GM12873 (cell line): ENCODE data around the gene ATP6V1B1.
A peak's percentile ranks its signal among the peaks of the same experiment; 100 is the strongest.

Source experiments
- CTCF ChIP-seq: IDR thresholded peaks from 2 replicates; pipeline ENCODE4 v1.5.1; 2012; ENCODE audit warnings: low read depth, mild to moderate bottlenecking, moderate library complexity, low read length, control low read depth; ENCODE audit not compliant: insufficient read depth; ENCODE audit errors: missing control alignments

Gene ATP6V1B1

GRCh38 chr2:70923378-70924015 is 12.2 kb upstream of the ATP6V1B1 start:
- peak; percentile 50 for TF ChIP-seq CTCF

DNA sequence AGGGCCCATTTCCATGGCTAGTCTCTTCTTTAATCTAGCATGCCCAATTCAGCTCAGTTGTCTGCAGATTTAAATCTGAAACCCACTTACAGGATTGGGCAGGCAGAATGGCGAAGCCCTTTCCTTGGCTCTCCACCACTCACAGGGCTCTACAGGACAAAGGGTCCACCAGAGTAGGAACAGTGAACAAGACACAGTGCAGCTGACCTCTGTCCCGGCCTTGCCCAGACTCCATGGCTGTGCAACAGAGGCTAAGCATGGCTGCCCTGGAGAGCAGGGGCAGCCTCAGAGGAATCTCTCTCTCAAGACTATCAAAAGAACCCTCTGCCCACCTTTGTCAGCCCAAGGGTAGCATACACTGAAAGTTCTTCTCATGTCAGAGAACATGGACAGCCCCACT is 9.7 kb upstream of the ATP6V1B1 start:
- no peak for TF ChIP-seq CTCF

- TF ChIP-seq CTCF: no peak
Measured at GRCh38 chr2:70927138-70927537, 8.6 kb upstream of the ATP6V1B1 start.

GRCh38 chr2:70927641-70928040 is 8.1 kb upstream of the ATP6V1B1 start:
- TF ChIP-seq CTCF: no peak

DNA sequence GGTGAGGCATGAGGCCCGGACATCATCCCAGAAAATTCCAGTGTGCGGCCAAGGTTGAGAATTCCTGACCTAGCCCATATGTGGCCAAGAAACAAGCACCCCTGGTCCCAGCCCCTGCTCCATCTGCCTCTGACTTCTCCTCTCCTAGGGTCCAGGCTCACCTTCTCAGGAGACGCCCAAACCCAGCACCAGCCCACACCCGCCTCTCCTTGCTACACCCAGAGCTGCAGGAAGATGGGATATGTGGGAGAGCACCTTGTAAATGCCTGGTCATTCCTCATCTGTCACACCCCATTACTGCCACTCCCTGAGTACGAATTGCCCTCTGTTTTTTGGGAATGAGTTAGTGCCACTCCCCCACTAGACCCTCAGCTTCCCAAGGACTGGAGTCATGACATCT is 7.3 kb upstream of the ATP6V1B1 start:
- no peak for TF ChIP-seq CTCF

DNA sequence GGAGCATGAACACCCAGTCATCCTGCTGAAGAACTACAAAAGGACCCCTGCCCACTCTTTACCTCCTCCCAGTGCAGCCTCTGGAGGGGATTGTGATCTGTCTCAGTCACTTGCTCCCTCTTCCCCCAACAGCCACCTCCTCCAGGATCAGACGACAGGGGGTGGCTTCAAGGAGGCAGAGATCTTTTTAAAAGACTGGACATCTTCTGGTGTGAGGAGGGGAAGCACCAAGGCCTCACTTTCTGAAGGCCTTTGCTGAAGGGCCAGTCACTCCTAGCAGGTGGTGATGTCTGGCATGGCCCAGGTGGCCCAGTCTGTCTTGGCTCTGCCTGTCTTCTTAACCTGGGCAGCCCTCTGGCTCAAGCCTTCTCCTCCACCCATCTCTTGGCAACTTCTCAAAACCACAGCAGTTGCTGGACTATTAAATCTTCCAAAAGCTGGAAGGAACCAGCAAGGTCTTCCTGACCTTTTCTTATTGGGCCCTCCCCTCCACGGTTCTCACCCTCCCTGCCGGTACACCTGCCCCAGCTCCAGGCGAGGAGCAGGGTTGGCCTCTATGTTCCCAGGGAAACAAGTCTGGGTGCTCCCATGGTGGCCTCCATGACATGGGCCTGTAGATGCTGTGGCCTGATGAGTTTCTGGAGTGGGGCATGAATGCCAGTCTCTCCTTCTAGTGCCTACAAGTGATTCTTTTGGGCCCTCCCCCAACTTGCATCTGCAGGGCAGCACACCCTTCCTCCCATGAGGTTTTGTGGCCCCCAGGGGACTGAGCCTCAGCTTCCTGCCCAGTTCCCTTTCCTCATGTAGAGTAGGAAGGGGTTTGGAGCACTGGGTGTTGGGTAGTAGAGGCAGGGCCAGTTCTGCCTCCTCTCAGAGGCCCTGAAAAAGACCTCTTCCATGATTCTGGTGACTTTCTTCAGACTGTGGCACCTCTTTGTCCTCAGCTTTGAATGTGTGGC is 5.0 kb upstream of the ATP6V1B1 start:
- TF ChIP-seq CTCF: no peak

DNA sequence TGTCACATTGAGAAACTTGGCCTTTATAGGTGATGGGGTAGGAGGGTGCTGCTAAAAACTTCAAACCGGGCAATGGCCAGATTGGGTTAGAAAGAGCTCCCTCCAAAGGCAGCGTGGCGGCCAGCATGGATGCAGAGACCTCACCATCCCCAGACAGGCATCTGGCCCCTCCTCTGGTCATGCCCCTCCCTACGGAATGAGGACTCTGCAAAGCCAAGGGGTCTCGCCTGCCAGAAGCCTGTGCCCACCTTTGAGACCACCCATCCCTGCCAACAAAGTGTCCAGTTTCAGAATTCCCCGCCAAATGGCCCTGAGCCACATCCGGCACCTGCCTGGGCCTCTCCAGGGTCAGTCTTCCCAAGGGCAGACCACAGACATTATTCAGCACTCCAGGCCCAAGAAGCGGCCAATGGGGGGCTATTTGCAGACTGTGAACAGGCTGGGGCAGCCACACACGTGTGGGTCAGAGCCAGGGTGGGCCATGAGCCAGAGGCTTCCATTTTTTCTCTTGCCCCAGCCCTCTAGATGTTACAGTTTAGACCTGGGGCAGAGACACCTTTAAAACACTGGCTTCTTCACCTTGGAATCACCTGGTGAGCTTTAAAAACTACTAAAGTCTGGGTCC is 4.2 kb upstream of the ATP6V1B1 start:
- no peak for TF ChIP-seq CTCF
